Endothelial cell of umbilical vein (primary cell): ENCODE results near the gene PGAM5. TPM values are rescaled to one million over a fixed set of nuclear protein-coding genes. Genes with fewer than 3 reads are reported as not detected.

Source experiments
- BruUV-seq: library from RNA; stranded (reverse); fragments of 400-500 nt; replicated peaks from 2 replicates; lab custom pipeline; 2021; lab: Mats Ljungman, UMichigan
- CTCF ChIA-PET: fragments of 300-600, 350-600 bp; sonication (Branson Sonifier 250); formaldehyde crosslinking; loops from one replicate; lab custom pipeline; 2021; ENCODE audit warnings: antibody characterized with exemption, inconsistent platforms; lab: Charles Lee
- POLR2A ChIA-PET: fragments of 300-600, 350-600 bp; sonication (Branson Sonifier 250); formaldehyde crosslinking; loops from one replicate; lab custom pipeline; 2021; ENCODE audit warnings: antibody characterized with exemption, inconsistent platforms; lab: Charles Lee
- DNase-seq: peaks from one replicate; pipeline ENCODE4 v3.0.0-alpha.2; 2011; ENCODE audit warnings: low read depth, low spot score
- FAIRE-seq: peaks from 2 replicates; lab custom pipeline; 2011; peaks lifted over from hg19 to GRCh38; lab: Jason Lieb, UNC
- H2AFZ ChIP-seq: 2 replicates; pipeline ENCODE4 v1.6.0; 2012; ENCODE audit warnings: low read depth, low read length, control low read depth, inconsistent platforms
- H3K27ac ChIP-seq: 2 replicates; pipeline ENCODE4 v1.5.1; 2011; ENCODE audit warnings: low read depth, mild to moderate bottlenecking, control low read depth, low read length, moderate library complexity; ENCODE audit not compliant: insufficient read depth
- H3K27me3 ChIP-seq, 2 experiments: 2 replicates each; pipeline versions ENCODE4 v1.6.0 to v1.6.1; 2011; ENCODE audit warnings: low read length in 2 of 2, mixed read lengths in 1 of 2; ENCODE audit not compliant: control insufficient read depth in 2 of 2, insufficient read depth in 2 of 2
- H3K36me3 ChIP-seq, 2 experiments: 2 replicates in 1 of 2; 3 replicates in 1 of 2; pipeline ENCODE4 v1.5.1; 2011; ENCODE audit warnings: low read length in 2 of 2, mild to moderate bottlenecking in 1 of 2, moderate library complexity in 1 of 2; ENCODE audit not compliant: control insufficient read depth in 2 of 2, insufficient read depth in 2 of 2; ENCODE audit errors: extremely low read depth in 1 of 2
- H3K4me1 ChIP-seq: 3 replicates; pipeline ENCODE4 v1.5.1; 2011; ENCODE audit warnings: mild to moderate bottlenecking, low read length; ENCODE audit not compliant: control insufficient read depth, insufficient read depth; ENCODE audit errors: extremely low read depth
- H3K4me2 ChIP-seq: 2 replicates; pipeline ENCODE4 v1.6.1; 2011; ENCODE audit warnings: low read length, control low read depth, mixed read lengths; ENCODE audit not compliant: insufficient read depth
- H3K4me3 ChIP-seq, 3 experiments: fragments of 200-600 bp in 1 of 3; sonication (generic), shearing (Covaris generic) in 1 of 3; replicated peaks in 1 of 3; 2 replicates each; pipeline ENCODE4 v1.5.1; 2011 to 2016; ENCODE audit warnings: control low read depth in 3 of 3, low read length in 3 of 3, mild to moderate bottlenecking in 2 of 3, inconsistent platforms in 1 of 3, low read depth in 1 of 3, moderate library complexity in 1 of 3; ENCODE audit not compliant: insufficient read depth in 1 of 3
- H3K79me2 ChIP-seq: 2 replicates; pipeline ENCODE4 v1.6.0; 2012; ENCODE audit warnings: low read length, inconsistent platforms; ENCODE audit not compliant: control insufficient read depth, insufficient read depth
- H3K9ac ChIP-seq: replicated peaks from 2 replicates; pipeline ENCODE3; 2011; ENCODE audit warnings: low read length, control low read depth; ENCODE audit not compliant: insufficient read depth; ENCODE audit errors: extremely low read depth
- H3K9me1 ChIP-seq: replicated peaks from 3 replicates; pipeline ENCODE4 v1.6.0; 2011; ENCODE audit warnings: mild to moderate bottlenecking, low read length; ENCODE audit not compliant: control insufficient read depth, insufficient read depth; ENCODE audit errors: extremely low read depth
- H3K9me3 ChIP-seq: replicated peaks from 2 replicates; pipeline ENCODE4 v1.5.1; 2012; ENCODE audit warnings: low read length, inconsistent platforms; ENCODE audit not compliant: control insufficient read depth, insufficient read depth
- H4K20me1 ChIP-seq: replicated peaks from 2 replicates; pipeline ENCODE3; 2011; ENCODE audit warnings: mild to moderate bottlenecking, low read length; ENCODE audit not compliant: control insufficient read depth, insufficient read depth; ENCODE audit errors: extremely low read depth
- EZH2 ChIP-seq: IDR thresholded peaks from 2 replicates; pipeline ENCODE4 v1.6.1; 2012; ENCODE audit warnings: borderline replicate concordance, low read depth, mild to moderate bottlenecking, moderate library complexity, low read length, inconsistent platforms; ENCODE audit not compliant: severe bottlenecking
- FOS ChIP-seq: IDR thresholded peaks from 2 replicates; pipeline ENCODE4 v1.6.1; 2011; ENCODE audit warnings: mild to moderate bottlenecking, low read length, moderate library complexity, borderline replicate concordance; ENCODE audit not compliant: insufficient read depth
- GATA2 ChIP-seq: IDR thresholded peaks from 2 replicates; pipeline ENCODE4 v1.7.0; 2011; ENCODE audit warnings: low read depth, mild to moderate bottlenecking, moderate library complexity, mixed read lengths, low read length; ENCODE audit not compliant: insufficient read length, insufficient read depth
- JUN ChIP-seq: IDR thresholded peaks from 2 replicates; pipeline ENCODE4 v1.6.1; 2011; ENCODE audit warnings: borderline replicate concordance, low read depth; ENCODE audit not compliant: insufficient read length, insufficient read depth
- MYC ChIP-seq: IDR thresholded peaks from one replicate; pipeline ENCODE4 v1.6.1; 2011; ENCODE audit warnings: mild to moderate bottlenecking, low read depth, low read length
- POLR2A ChIP-seq: IDR thresholded peaks from 2 replicates; pipeline ENCODE4 v1.6.1; 2012; ENCODE audit warnings: low read depth, mild to moderate bottlenecking, control low read depth, low read length
- POLR2AphosphoS5 ChIP-seq: IDR thresholded peaks from 2 replicates; pipeline ENCODE4 v1.6.1; 2012; ENCODE audit warnings: low read depth, mild to moderate bottlenecking, control low read depth, low read length, moderate library complexity; ENCODE audit not compliant: insufficient read depth
- dilution Hi-C: fragments of 300-500 bp; cut with MboI; formaldehyde crosslinking; loops from one replicate; pipeline ENCODE4 v1.15.0; 2019; ENCODE audit warnings: low sequenced_read_pairs; ENCODE audit not compliant: extremely low pct_ligation_motif_present
- intact Hi-C: fragments of 100-400 bp; cut with micrococcal nuclease; formaldehyde crosslinking; loops from one replicate; pipeline ENCODE4 v1.10.0; 2022
- polyA plus RNA-seq, 4 experiments: library from polyadenylated mRNA; depleted of rRNA in 3 of 4; stranded (reverse) in 3 of 4; unstranded in 1 of 4; fragments of >200 nt; gene quantifications; 2 replicates each; pipeline versions ENCODE4 v1.2.1 to v1.2.3, GENCODE V29; 2011 to 2012; ENCODE audit warnings: missing spikeins in 1 of 4
- total RNA-seq: library from RNA; stranded (reverse); gene quantifications from 2 replicates; pipeline ENCODE4 v1.2.3, GENCODE V29; 2021
- TF ChIP-seq, protein P1 (sequence below), 2 donors: IDR thresholded peaks; 1 replicate in 1 of 2; 2 replicates in 1 of 2; pipeline ENCODE4 v1.5.1; 2011; ENCODE audit warnings: low read length in 2 of 2, mild to moderate bottlenecking in 2 of 2, moderate library complexity in 2 of 2, control low read depth in 1 of 2, inconsistent platforms in 1 of 2, low read depth in 1 of 2; ENCODE audit not compliant: insufficient read depth in 1 of 2; ENCODE audit errors: extremely low read depth in 1 of 2

PGAM5 gene
- total and polyA plus RNA-seq, 2 donors (not counting 3 experiments of a cell fraction or from before 2014, with no cell fraction given): 23.1 to 52.8 TPM

- BruUV-seq: no TSS peak
- intact Hi-C loops: no loop called here
- H3K9me1 ChIP-seq: no peaks in the 10 kb centered on the region
- no peaks in the 10 kb centered on the region for H4K20me1 ChIP-seq
- H3K27me3 ChIP-seq: no peaks in the 10 kb centered on the region
- H3K4me1 ChIP-seq: no peaks in the 10 kb centered on the region
- TF ChIP-seq GATA2 (no peak), JUN (no peak), EZH2 (no peak), POLR2A (no peak), POLR2AphosphoS5 (no peak)
- TF ChIP-seq, protein P1, sequence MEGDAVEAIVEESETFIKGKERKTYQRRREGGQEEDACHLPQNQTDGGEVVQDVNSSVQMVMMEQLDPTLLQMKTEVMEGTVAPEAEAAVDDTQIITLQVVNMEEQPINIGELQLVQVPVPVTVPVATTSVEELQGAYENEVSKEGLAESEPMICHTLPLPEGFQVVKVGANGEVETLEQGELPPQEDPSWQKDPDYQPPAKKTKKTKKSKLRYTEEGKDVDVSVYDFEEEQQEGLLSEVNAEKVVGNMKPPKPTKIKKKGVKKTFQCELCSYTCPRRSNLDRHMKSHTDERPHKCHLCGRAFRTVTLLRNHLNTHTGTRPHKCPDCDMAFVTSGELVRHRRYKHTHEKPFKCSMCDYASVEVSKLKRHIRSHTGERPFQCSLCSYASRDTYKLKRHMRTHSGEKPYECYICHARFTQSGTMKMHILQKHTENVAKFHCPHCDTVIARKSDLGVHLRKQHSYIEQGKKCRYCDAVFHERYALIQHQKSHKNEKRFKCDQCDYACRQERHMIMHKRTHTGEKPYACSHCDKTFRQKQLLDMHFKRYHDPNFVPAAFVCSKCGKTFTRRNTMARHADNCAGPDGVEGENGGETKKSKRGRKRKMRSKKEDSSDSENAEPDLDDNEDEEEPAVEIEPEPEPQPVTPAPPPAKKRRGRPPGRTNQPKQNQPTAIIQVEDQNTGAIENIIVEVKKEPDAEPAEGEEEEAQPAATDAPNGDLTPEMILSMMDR (IDR thresholded peaks at IDR 0.05; ENCODE audit: extremely low read depth in 1 of 2, insufficient read depth in 1 of 2, low read depth in 1 of 2, low read length in 2 of 2): no peak
- DNase-seq: no peak
- no peaks in the 10 kb centered on the region for H3K9me3 ChIP-seq
- no peak overlapping the region for H3K9ac ChIP-seq
- H3K4me2 ChIP-seq: no peak overlapping the region
- no peak overlapping the region for H3K4me3 ChIP-seq
- no peak for FAIRE-seq
- peaks cover 38% of the 10 kb centered on the region for H3K79me2 ChIP-seq
- no peak overlapping the region for H2AFZ ChIP-seq
- no peak overlapping the region for H3K27ac ChIP-seq
- ChIA-PET CTCF (interaction anchor here (1.2 to 1.3 kb wide), 2 partner anchors 9 to 21 kb away, joined by 3 to 4 read pairs; no protein-coding TSS in a partner anchor), POLR2A (no interaction called here)
- dilution Hi-C loops: no loop called here
- peaks cover 39 to 59% of the 10 kb centered on the region in 2 experiments for H3K36me3 ChIP-seq
Observed at GRCh38 chr12:132741620-132742019, 31.0 kb downstream of the PGAM5 start.

DNA sequence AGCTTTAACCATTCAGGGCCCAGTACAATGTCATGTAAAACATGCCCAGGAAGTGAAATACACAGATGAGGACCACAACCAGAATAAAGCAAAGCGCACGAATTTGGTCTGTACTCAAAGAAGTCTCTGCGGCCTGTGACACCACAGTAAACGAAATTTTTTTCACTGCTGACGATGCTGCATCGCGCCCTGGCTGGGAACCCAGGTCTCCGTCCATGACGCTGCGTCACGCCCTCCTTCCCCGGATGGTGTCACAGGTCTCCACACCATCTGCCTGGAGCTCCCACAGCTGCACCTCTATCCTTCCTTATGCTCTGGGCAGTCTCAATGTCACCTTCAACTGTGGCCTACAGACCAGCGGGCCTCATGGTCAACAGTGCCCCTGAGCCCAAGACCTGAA lies 33.2 kb downstream of the PGAM5 start:
- Histone ChIP-seq H3K79me2 (peaks cover 45% of the 10 kb centered on the region), H2AFZ (no peak overlapping the region), H3K9ac (no peak overlapping the region), H3K4me1 (no peaks in the 10 kb centered on the region), H3K9me3 (no peaks in the 10 kb centered on the region), H3K36me3 (peaks cover 52 to 70% of the 10 kb centered on the region in 2 experiments), H4K20me1 (no peaks in the 10 kb centered on the region), H3K4me2 (no peak overlapping the region), H3K4me3 (no peak overlapping the region), H3K9me1 (no peaks in the 10 kb centered on the region), H3K27me3 (no peaks in the 10 kb centered on the region), H3K27ac (no peak overlapping the region)
- TF ChIP-seq GATA2 (no peak), MYC (no peak), POLR2A (no peak), JUN (no peak), FOS (no peak)
- TF ChIP-seq, protein P1 (IDR thresholded peaks at IDR 0.05; ENCODE audit: extremely low read depth in 1 of 2, insufficient read depth in 1 of 2, low read depth in 1 of 2, low read length in 2 of 2): no peak
- ChIA-PET CTCF (no interaction called here), POLR2A (no interaction called here)
- intact Hi-C loops: no loop called here
- no peak for FAIRE-seq
- dilution Hi-C loops: no loop called here
- DNase-seq: no peak
- no TSS peak for BruUV-seq
